Hematopoietic multipotent progenitor cell treated with erythropoietin and hydrocortisone succinate and interleukin-3 and kit ligand, for 15 days (in vitro differentiated cells): ENCODE measurements around the gene ZBTB8B.
"Not testable (repeated sequence)": the region's sequence is repeated elsewhere in the genome, so short reads cannot be mapped to it uniquely, and the experiment has no call there.

Experiments
- DNase-seq: peaks from one replicate; pipeline ENCODE4 v3.0.0-alpha.2; 2015; ENCODE audit warnings: low spot score

ZBTB8B gene

GRCh38 chr1:32464716-32465577, at the start of gene ZBTB8B:
Gene ZBTB8B (plus strand): TSS chr1:32465072. CDS start chr1:32470625, 5,553 bp downstream.
- DNase-seq: no peak

GRCh38 chr1:32421775-32422174, 43.1 kb upstream of the ZBTB8B start:
- DNase-seq: no peak

DNA sequence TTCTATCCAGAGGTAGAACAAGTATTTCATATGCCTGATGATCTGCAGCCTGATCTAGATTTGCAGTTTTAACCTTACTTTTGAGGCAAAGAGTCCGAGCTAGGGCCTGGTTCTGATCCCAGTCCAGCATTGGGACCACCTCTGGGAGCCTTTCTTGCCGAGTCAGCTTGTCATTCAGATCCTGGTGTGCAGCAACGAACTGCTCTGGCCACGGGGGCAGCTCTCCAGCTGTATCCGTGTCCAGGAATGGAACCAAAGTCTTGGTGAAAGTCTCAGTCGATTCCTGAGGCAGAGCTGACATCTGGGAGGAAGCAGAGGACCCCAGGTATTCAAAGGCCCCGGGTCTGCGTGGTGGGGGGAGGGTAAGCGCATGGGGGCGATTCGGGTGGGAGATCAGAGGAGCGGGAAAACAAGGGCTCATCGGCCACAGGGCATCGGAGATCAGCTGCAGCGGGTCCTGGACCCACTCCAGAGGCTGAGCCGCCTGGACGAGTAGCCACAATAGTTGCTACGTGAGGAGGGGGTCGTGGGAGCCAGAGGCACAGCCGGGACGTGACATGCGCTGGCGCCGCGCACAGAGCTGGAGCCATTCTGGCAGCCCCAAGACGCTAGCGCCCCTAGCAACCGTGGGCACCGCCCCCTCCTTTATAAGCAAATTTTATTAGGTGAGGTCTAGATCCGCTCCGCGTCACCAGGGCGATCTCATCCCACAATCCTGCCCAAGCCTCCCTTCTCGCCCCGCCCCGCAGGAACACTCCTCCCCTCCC, 38.2 kb upstream of the ZBTB8B start:
- no peak for DNase-seq

DNA sequence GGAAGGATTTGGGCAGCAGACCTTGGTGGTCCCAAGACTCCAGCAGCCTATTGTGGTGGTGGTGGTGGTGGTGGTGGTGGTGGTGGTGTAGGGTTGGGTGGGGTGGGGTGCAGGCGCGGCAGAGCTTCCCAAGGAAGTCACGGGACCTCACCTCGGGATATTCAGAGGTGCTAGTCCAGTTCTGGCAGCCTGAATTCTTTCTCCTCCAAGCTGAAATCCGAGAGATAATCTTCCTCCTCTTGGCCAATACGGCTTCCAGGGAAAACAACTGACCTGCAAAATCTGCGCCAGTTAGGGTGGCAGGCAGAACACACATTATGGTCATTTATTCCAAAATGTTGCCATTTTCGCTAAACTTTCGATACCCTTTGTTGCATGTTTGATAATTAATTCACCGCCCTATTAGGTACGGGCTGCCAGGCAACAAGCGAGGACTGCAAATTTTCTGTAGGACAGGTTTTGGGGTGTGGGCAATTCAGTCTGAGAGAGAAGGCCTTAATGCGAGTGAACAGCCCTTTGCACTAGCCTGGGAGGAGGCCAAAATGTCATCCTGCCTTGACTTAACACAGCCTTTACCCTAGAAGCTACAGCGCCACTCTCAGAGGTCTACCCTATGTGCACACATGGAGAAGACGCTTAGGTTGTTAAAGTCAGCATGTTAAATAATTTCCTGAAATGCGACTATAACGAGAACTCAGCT, 37.5 kb upstream of the ZBTB8B start:
- DNase-seq: no peak

DNA sequence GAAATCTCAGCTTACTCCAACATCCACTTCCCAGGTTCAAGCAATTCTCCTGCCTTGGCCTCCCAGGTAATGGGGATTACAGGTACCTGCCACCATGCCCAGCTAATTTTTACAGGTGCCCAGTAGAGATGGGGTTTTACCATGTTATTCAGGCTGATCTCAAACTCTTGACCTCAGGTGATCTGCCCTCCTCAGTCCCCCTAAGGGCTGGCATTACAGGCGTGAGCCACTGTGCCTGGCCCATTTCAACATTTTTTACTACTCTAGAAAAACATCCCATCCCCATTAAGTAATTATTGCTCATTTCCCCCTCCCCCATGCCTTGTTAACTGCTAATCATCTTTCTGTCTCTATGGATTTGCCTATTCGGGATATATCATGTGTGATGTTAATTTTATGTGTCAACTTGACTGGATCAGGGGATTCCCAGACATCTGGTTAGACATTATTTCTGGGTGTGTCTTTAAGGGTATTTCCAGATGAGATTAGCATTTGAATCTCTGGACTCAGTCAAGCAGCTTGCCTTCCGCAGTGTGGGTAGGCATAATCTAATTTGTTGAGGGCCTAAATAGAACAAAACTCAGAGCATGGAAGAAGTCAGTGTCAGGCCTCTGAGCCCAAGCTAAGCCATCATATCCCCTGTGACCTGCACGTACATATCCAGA, 33.0 kb upstream of the ZBTB8B start:
- DNase-seq: no peak

DNA sequence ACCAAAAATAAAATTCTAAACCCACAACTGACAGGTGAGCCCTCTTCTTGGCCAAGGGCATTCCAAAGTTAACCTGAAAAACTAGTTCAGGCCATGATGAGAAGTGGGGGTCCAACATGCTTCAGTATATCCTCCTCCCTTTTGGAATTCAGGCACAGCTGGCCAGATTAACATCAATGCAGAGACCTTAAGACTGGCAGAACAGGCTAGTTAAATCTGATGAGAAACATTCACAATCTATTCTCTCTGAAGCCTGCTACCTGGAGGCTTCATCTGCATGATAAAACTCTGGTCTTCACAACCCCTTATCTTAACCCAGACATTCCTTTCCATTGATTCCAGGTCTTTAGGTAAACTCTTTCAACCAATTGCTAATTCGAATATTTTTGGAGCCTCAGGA, 26.7 kb upstream of the ZBTB8B start:
- DNase-seq: no peak

GRCh38 chr1:32438777-32439176, 26.1 kb upstream of the ZBTB8B start:
- not testable (repeated sequence) for DNase-seq

DNA sequence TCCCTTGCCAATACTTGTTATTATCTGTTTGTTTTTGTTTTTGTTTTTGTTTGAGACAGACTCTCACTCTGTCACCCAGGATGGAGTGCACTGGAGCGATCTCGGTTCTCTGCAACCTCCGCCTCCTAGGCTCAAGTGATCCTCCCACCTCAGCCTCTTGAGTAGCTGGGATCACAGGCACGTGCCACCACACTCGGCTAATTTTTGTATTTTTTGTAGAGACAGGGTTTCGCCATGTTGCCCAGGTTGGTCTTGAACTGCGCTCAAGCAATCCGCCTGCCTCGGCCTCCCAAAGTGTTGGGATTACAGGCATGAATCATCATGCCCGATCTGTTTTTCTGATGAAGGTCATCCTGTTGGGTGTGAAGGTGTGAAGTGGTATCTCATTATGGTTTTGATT, 23.4 kb upstream of the ZBTB8B start:
- not testable (repeated sequence) for DNase-seq

DNA sequence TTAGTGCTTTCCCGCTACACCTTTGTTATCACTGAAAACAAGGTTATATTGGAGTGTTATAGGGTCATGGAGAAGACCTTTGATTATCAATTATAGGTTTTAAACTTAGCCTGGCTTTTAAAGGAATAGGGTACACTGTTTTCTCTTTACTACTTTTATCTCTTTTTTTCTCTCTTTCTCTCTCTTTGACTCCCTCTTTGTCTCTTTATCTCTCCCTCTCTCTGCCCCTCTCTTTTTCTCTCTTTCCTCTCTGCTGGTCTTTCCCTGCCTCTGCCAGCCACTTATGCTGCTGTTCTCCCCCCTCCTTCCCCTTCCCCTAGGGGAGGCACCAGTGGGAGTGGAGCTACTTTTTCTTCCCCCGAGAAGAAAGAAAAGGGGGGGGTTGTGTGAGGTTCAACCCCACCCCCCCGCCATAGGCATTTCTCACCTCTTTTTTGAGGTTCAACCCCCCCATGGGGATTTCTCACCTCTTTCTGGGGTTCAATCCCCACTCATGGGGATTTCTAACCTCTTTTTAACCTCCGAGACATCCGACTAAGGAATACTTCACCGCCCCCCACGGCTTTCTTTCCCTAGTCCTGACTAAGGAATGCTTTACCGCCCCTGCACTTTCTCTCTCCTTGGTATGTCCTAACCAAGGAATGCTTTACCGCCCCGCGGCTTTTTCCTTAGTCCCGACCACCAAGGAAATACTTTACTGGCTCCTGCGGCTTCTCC, 17.2 kb upstream of the ZBTB8B start:
- no peak for DNase-seq

- DNase-seq: peak; percentile 56
These were observed 16.6 kb upstream of the ZBTB8B start for GRCh38 chr1:32448186-32448772.

GRCh38 chr1:32448773-32449456, 16.0 kb upstream of the ZBTB8B start:
- peak; percentile 43 for DNase-seq

GRCh38 chr1:32449457-32449831, 15.4 kb upstream of the ZBTB8B start:
- not testable (repeated sequence) for DNase-seq

GRCh38 chr1:32454726-32455125, 10.1 kb upstream of the ZBTB8B start:
- no peak for DNase-seq

GRCh38 chr1:32455958-32456357, 8.9 kb upstream of the ZBTB8B start:
- DNase-seq: no peak

- not testable (repeated sequence) for DNase-seq
These were observed 6.1 kb upstream of the ZBTB8B start for GRCh38 chr1:32458798-32459197.

DNA sequence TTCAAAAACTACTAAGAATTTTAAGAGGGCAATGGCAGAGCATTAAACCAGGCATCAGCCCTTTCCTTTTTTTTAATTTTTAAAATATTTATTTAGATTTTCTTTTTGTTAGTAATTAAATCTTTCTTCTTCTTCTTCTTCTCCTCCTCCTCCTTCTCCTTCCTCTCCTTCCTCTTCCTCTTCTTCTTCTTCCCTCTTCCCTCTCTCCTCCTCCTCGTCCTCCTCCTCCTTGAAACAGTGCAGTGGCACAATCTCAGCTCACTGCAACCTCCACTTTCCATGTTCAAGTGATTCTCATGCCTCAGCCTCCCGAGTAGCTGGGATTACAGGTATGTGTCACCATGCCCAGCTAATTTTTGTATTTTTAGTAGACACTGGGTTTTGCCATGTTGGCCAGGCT, 1.9 kb upstream of the ZBTB8B start:
- DNase-seq: not testable (repeated sequence)

DNA sequence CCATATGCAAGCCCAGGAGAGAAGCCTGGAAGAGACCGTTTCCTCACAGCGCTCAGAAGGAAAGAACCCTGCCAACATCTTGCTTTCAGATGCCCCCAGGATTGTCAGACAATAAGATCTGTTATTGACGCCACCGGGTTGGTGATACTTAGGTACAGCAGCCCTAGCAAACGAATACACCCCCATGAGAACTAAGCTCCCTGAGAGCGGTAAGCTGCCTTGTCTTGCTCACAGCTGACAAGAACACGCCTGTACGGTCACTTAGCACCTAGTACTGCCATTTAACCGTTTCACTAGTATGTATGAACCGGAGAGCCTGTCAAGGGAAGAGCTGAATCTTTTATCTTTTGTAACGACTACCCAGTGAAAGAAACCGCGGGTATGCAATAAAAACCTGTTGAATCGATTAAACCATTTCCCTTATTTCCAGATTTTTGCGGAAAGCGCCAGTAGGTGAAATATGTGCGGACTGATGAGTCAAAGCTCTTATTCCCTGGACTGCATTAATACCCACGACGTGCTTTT, 619 bp upstream of the ZBTB8B start:
- no peak for DNase-seq

GRCh38 chr1:32465578-32465933, 684 bp downstream of the ZBTB8B start:
- no peak for DNase-seq

DNA sequence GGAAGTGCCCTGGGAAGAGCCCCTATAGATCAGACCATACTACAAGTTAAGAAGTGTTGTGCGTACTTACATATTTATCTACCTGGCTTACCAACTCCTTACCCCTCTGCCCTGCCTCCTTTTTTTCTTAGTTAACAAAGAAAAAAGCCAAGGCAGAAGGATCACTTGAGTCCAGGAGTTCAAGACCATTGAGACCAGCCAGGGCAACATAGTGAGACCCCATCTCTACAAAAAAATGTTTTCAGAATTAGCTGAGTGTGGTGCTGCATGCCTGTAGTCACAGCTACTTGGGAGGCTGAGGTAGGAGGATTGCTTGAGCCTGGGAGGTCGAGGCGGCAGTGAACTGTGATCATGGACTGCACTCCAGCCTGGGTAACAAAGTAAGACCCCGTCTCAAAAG, 1.9 kb downstream of the ZBTB8B start:
- no peak for DNase-seq

DNA sequence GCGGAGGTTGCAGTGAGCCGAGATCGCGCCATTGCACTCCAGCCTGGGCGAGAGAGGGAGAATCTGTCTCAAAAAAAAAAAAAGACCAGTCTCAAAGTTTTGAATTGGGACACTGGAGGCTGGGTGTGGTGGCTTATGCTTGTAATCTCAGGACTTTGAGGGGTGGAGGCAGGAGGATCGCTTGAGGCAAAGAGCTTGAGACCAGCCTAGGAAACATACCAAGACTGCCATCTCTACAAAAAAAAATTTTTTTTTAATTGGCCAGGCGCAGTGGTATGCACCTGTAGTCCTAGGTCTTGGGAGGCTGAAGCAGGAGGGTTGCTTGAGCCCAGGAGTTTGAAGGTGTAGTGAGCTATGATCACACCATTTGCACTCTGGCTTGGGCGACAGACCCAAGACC, 3.9 kb downstream of the ZBTB8B start:
- DNase-seq: no peak
